ENCODE measurements around the gene EXOC3.
A peak's percentile ranks its signal among the peaks of the same experiment; 100 is the strongest.
"Not testable (repeated sequence)": the region's sequence is repeated elsewhere in the genome, so short reads cannot be mapped to it uniquely, and the experiment has no call there.

EXOC3 gene

GRCh38 chr5:442335-443238, at the start of gene EXOC3:
Gene EXOC3, plus strand, starts transcription at chr5:443176. Its CDS starts 3,030 bp downstream, at chr5:446206.
- TF ChIP-seq CTCF (IDR thresholded peaks at IDR 0.05; ENCODE audit: low read length, missing control alignments), result no peak
- DNase-seq (ENCODE audit: low read depth), result peak; percentile 62

DNA sequence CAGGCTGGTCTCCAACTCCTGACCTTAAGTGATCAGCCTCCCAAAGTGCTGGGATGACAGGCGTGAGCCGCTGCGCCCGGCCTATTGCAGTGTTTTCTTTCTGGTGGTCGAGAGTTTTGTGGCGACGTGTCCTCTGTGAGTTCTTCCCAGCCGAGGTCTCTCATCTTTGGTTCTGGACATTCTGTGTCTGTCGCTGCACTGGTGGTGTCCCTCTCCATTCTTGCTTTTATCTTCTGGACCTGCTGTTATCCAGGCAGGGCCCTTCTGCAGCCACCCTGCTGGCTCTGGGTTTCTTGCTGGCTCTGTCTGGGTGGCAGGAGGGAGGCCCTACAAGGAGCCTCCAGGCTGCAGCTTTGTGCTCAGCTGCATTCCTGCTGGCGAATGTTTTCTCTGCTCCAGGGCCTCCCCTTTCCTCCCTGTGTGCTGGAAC, 49.1 kb upstream of the EXOC3 start:
- no peak overlapping the region for H3K4me3 ChIP-seq (replicated peaks; ENCODE audit: low read depth, low read length)
- peak; percentile 40 for DNase-seq (ENCODE audit: low read depth)
- no peak for TF ChIP-seq CTCF (IDR thresholded peaks at IDR 0.05; ENCODE audit: low read length, missing control alignments)

More at GRCh38 chr5:442335-443238, at the start of gene EXOC3:
- peak within 1 kb of the TSS; percentile 98 for H3K4me3 ChIP-seq (replicated peaks; ENCODE audit: low read depth, low read length)

- no peak overlapping the region for H3K4me3 ChIP-seq (replicated peaks; ENCODE audit: low read depth, low read length)
- no peak for DNase-seq (ENCODE audit: low read depth)
- no peak for TF ChIP-seq CTCF (IDR thresholded peaks at IDR 0.05; ENCODE audit: low read length, missing control alignments)
These were observed 48.3 kb upstream of the EXOC3 start for GRCh38 chr5:394671-395155.

DNA sequence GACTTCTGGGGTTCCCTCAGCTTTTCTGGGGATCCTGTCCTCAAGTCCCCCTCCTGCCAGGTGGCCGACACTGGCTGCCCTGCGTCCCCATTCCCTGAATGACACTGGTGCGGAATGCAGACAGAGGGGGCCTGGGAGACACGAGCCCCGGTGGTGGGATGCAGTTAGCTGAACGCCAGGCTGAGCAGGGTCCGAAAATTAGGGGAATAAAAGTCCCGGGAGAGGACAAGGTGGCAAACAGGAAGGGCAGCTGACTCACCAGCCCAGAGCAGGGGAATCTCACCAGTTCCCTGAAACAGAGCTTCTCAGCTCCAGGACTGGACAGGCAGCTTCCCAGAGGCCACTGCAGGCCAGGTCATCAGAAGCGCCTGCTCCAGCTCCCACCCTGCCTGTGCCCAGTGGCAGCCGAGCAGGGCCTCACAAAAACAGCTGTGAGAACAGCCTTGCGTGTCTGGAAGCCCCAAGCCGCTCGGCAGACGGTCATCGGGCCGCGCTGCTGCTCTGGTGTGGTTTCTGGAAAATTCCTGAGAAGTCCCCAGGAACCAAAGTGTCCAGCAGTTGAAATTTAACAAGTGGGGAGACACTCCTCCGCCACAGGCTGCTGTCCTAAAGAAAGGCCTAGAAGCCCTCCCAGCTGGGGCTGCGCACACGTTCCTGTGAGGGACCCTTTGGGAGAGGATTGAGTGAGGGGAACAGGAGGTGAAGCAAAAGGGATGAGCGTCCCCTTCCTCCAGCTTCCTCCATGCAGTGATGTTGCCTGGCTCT, 47.6 kb upstream of the EXOC3 start:
- peak; percentile 72 for DNase-seq (ENCODE audit: low read depth)
- no peak for TF ChIP-seq CTCF (IDR thresholded peaks at IDR 0.05; ENCODE audit: low read length, missing control alignments)
- no peak overlapping the region for H3K4me3 ChIP-seq (replicated peaks; ENCODE audit: low read depth, low read length)

DNA sequence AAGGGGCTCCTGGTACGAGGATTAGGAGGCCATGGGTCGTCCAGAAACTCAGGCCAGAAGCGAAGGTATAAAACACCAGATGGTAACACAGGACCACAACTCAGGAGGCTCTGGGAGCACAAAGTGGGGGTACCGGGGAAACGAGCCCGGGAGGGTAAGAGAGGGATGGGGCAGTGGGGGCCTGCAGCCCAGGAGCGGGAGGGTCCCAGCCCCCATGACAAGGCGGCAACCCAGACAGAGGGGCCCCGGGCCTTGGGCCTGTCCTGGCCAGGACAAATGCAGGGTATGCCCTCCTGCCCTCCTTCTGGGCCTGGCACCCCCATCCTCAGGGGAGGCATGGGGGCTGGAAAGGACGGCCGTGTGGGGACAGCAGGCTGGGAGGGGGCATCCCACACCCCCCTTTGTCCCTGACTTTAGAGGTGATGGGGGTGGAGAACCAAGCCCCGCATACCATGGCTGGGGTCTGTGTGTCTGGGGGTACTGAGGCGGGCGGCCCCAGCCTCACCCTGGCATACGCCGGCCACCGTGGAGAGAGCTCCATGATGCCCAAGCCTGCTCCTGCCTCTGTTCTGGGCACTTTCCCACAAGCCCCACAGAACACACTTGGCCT, 47.0 kb upstream of the EXOC3 start:
- no peak for TF ChIP-seq CTCF (IDR thresholded peaks at IDR 0.05; ENCODE audit: low read length, missing control alignments)
- no peak for DNase-seq (ENCODE audit: low read depth)
- H3K4me3 ChIP-seq (replicated peaks; ENCODE audit: low read depth, low read length), result no peak overlapping the region

DNA sequence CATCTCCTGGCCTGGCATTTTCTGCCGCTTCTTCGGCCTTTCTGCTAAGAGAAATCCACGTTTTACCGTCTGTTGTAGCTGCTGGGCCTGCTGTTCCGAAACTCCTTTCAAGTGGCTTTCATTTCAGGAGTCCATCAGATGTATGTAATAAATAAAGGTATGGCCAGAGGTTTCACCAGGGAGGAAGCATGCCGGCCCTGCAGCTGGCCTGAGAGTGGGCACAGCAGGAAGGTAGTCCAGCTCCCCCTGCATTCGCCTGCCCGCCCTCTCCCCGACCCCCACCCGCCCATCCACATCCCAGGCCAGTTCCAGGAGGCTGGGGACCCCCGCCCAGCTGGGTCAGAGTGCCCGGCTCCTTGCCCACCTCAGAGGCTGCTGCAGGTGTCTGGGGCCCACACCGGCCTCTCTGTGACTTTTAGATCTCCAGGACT, 46.4 kb upstream of the EXOC3 start:
- H3K4me3 ChIP-seq (replicated peaks; ENCODE audit: low read depth, low read length), result no peak overlapping the region
- DNase-seq (ENCODE audit: low read depth), result no peak
- TF ChIP-seq CTCF (IDR thresholded peaks at IDR 0.05; ENCODE audit: low read length, missing control alignments), result no peak

- not testable (repeated sequence) for DNase-seq (ENCODE audit: low read depth); H3K4me3 ChIP-seq (replicated peaks; ENCODE audit: low read depth, low read length)
These were observed 44.9 kb upstream of the EXOC3 start for GRCh38 chr5:398141-398474.
